Large intestine (tissue), 3 donors: ENCODE data around the gene OTC. TPM values are rescaled to one million over a fixed set of nuclear protein-coding genes. Genes with fewer than 3 reads are reported as not detected.
A peak's percentile ranks its signal among the peaks of the same experiment; 100 is the strongest.

Source experiments
- DNase-seq, 2 donors: peaks; one replicate each; pipeline versions ENCODE4 v3.0.0 to v3.0.0-alpha.2; 2013
- H3K27ac ChIP-seq: one replicate; pipeline ENCODE4 v1.5.1; 2013; ENCODE audit warnings: low read length
- H3K27me3 ChIP-seq: 2 replicates; pipeline ENCODE4 v1.6.1; 2013; ENCODE audit warnings: low read length; ENCODE audit not compliant: control insufficient read depth, insufficient read depth
- H3K36me3 ChIP-seq: 2 replicates; pipeline ENCODE4 v1.6.1; 2013; ENCODE audit warnings: low read length; ENCODE audit not compliant: control insufficient read depth, insufficient read depth
- H3K4me1 ChIP-seq: one replicate; pipeline ENCODE4 v1.6.1; 2013; ENCODE audit warnings: low read length; ENCODE audit not compliant: control insufficient read depth, insufficient read depth
- H3K4me3 ChIP-seq: one replicate; pipeline ENCODE4 v1.5.1; 2013; ENCODE audit warnings: low read length
- H3K9me3 ChIP-seq: one replicate; pipeline ENCODE4 v1.6.1; 2013; ENCODE audit warnings: mild to moderate bottlenecking, low read depth, low read length, moderate library complexity; ENCODE audit not compliant: control insufficient read depth
- WGBS: methylation state at CpG from one replicate; pipeline ENCODE4 v1.1.5; 2013; ENCODE audit warnings: low lambda C conversion rate; ENCODE audit not compliant: insufficient coverage; 5-methylcytosine and 5-hydroxymethylcytosine counted together
- polyA plus RNA-seq: library from polyadenylated mRNA; unstranded; fragments of 120-200 nt; gene quantifications from one replicate; pipeline ENCODE4 v1.2.1, GENCODE V29; 2013

OTC gene
- polyA plus RNA-seq, 1 donor: 74.5 TPM

- Histone ChIP-seq H3K27ac (peak overlapping the region; percentile 33), H3K9me3 (no peaks in the 10 kb centered on the region), H3K4me3 (no peak overlapping the region), H3K36me3 (no peaks in the 10 kb centered on the region), H3K27me3 (no peaks in the 10 kb centered on the region), H3K4me1 (peaks cover 5% of the 10 kb centered on the region)
- peak in 1 of 2 donors; percentile 30 for DNase-seq
Observed at GRCh38 chrX:38452603-38453002, 100.2 kb downstream of the OTC start.

- no peak for DNase-seq
- no CpG with 5 or more reads among the region's 1 CpG for WGBS
- no peaks in the 10 kb centered on the region for H3K27me3 ChIP-seq
Observed at GRCh38 chrX:38458071-38458470, 105.7 kb downstream of the OTC start.

GRCh38 chrX:38462257-38462656 is 109.9 kb downstream of the OTC start:
- no peaks in the 10 kb centered on the region for H3K4me1 ChIP-seq
- H3K36me3 ChIP-seq: no peaks in the 10 kb centered on the region
- no peak overlapping the region for H3K27ac ChIP-seq
- H3K4me3 ChIP-seq: no peak overlapping the region
- DNase-seq: no peak
- no peaks in the 10 kb centered on the region for H3K27me3 ChIP-seq
- H3K9me3 ChIP-seq: no peaks in the 10 kb centered on the region

More at GRCh38 chrX:38458071-38458470, 105.7 kb downstream of the OTC start:
- H3K9me3 ChIP-seq: no peaks in the 10 kb centered on the region
- H3K27ac ChIP-seq: no peak overlapping the region
- H3K4me1 ChIP-seq: peaks cover 2% of the 10 kb centered on the region
- H3K4me3 ChIP-seq: no peak overlapping the region
- H3K36me3 ChIP-seq: no peaks in the 10 kb centered on the region

DNA sequence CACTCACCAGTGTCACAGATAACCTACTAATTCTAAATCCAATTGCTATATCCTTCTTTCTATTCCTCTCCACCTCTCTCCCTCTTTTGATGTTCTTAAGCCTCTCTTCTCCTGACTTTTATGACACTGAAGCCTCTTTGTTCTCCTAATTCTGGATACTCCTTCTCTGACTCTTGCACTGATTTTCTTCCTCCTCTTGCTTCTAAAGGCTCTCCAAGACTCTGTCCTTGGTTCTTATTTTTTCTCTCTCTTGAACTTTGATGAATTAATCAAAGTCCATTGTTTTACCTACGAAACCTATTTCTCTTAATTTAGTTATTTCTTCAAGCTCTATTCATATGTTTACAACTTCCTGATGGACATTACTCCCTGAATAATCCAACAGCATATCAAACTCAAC is 113.3 kb downstream of the OTC start:
- Histone ChIP-seq H3K36me3 (no peaks in the 10 kb centered on the region), H3K27ac (no peak overlapping the region), H3K4me1 (no peaks in the 10 kb centered on the region), H3K27me3 (no peaks in the 10 kb centered on the region), H3K4me3 (no peak overlapping the region), H3K9me3 (no peaks in the 10 kb centered on the region)
- WGBS: 63% methylated on average over 1 of the region's 1 CpG
- no peak for DNase-seq

GRCh38 chrX:38468563-38469157 is 116.3 kb downstream of the OTC start:
- WGBS: no CpG with 5 or more reads among the region's 6 CpGs
- Histone ChIP-seq H3K4me1 (no peaks in the 10 kb centered on the region), H3K9me3 (no peaks in the 10 kb centered on the region), H3K4me3 (no peak overlapping the region), H3K36me3 (no peaks in the 10 kb centered on the region), H3K27ac (no peak overlapping the region), H3K27me3 (no peaks in the 10 kb centered on the region)
- DNase-seq: no peak

Other genes with a start within 250 kb of the OTC start
- 18.9 TPM for gene SRPX, start 131.7 kb upstream of the OTC start, polyA plus RNA-seq
- 15.0 TPM for gene RPGR, start 25.1 kb upstream of the OTC start, polyA plus RNA-seq
- 61.9 TPM for gene TSPAN7, start 208.9 kb downstream of the OTC start, polyA plus RNA-seq